Endothelial cell (in vitro differentiated cells): ENCODE measurements around the gene CCL4. TPM values are rescaled to one million over a fixed set of nuclear protein-coding genes. Genes with fewer than 3 reads are reported as not detected.

Experiments
- DNase-seq: peaks from one replicate; pipeline ENCODE4 v3.0.0; 2021; ENCODE audit warnings: low spot score
- H3K27ac Mint-ChIP-seq: one replicate; pipeline ENCODE4 v1.8.0; 2021; ENCODE audit warnings: mixed read lengths, inconsistent platforms; ENCODE audit not compliant: unreplicated experiment
- H3K27me3 Mint-ChIP-seq: one replicate; pipeline ENCODE4 v1.8.0; 2021; ENCODE audit warnings: mild to moderate bottlenecking, moderate library complexity, mixed read lengths, inconsistent platforms; ENCODE audit not compliant: unreplicated experiment
- H3K36me3 Mint-ChIP-seq: one replicate; pipeline ENCODE4 v1.8.0; 2021; ENCODE audit warnings: mild to moderate bottlenecking, low read depth, mixed read lengths, inconsistent platforms; ENCODE audit not compliant: unreplicated experiment
- H3K4me1 Mint-ChIP-seq: one replicate; pipeline ENCODE4 v1.8.0; 2021; ENCODE audit warnings: mild to moderate bottlenecking, mixed read lengths, inconsistent platforms; ENCODE audit not compliant: unreplicated experiment
- H3K4me3 Mint-ChIP-seq: one replicate; pipeline ENCODE4 v1.8.0; 2021; ENCODE audit warnings: mild to moderate bottlenecking, mixed read lengths, inconsistent platforms; ENCODE audit not compliant: unreplicated experiment
- H3K9me3 Mint-ChIP-seq: one replicate; pipeline ENCODE4 v1.8.0; 2021; ENCODE audit warnings: mixed read lengths, inconsistent platforms; ENCODE audit not compliant: unreplicated experiment
- total RNA-seq: library from RNA; stranded (reverse); fragmentation: NEBNext Ultra II Directional; extraction: Animal tissue kit (Norgen Biotek cat#: 25700); gene quantifications from one replicate; pipeline ENCODE4 v1.2.1, GENCODE V29; 2021; ENCODE audit not compliant: unreplicated experiment
- TF ChIP-seq, protein P1 (sequence below): fragments of 200-600 bp; sonication (generic); IDR thresholded peaks from one replicate; pipeline ENCODE4 v1.5.0; 2021; ENCODE audit warnings: antibody characterized with exemption; ENCODE audit not compliant: unreplicated experiment

CCL4 gene
- total RNA-seq, 1 donor from 2014 or later, result not detected

DNA sequence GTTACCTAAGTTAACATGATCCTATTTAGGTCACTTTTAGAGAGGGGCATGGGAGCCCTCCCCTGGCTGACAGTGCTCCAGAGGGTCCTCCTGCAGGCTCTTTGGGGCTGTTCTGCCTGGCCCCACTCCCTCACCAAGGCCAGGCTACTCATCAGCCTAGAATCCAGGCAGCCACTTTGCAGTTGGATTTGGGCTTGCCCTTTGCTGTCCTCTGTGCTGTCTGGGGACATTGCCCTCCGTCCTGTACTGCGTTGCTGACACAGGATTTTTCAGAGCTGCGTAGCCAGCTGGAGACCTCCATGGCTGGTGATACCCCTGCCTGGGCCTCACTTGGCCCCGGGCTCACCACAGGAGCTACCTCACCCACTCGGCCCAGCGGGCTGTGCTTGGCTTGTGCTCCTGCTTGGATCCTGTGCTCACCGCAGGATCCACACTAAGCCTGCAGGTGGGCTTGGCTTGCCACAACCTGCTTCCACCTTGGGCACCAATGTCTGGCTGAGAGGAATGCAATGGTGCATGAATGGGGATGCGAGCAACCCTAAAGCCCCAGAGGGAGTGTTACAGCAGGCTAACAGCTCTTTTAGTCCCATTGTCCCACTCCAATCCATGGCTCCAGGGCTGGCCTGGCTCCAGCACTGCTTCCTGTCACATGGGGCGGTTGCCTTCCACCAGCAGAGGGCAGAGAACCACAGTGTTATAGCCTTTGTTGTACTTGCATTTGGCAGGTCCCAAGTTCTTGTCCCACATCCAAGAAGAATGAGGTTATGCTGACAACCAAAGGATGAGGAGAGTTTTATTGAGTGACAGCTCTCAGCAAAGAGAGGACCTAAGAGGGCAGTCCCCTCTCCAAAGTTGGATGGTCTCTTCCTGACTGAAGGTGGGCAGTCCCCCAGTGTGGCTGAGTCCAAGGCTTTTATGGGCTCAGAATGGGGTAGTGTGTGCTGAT is 21.5 kb downstream of the CCL4 start:
- TF ChIP-seq, protein P1, sequence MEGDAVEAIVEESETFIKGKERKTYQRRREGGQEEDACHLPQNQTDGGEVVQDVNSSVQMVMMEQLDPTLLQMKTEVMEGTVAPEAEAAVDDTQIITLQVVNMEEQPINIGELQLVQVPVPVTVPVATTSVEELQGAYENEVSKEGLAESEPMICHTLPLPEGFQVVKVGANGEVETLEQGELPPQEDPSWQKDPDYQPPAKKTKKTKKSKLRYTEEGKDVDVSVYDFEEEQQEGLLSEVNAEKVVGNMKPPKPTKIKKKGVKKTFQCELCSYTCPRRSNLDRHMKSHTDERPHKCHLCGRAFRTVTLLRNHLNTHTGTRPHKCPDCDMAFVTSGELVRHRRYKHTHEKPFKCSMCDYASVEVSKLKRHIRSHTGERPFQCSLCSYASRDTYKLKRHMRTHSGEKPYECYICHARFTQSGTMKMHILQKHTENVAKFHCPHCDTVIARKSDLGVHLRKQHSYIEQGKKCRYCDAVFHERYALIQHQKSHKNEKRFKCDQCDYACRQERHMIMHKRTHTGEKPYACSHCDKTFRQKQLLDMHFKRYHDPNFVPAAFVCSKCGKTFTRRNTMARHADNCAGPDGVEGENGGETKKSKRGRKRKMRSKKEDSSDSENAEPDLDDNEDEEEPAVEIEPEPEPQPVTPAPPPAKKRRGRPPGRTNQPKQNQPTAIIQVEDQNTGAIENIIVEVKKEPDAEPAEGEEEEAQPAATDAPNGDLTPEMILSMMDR, result no peak
- H3K4me3 Mint-ChIP-seq, result no peak overlapping the region
- no peak for DNase-seq
- H3K27me3 Mint-ChIP-seq, result no peaks in the 10 kb centered on the region
- H3K4me1 Mint-ChIP-seq, result no peaks in the 10 kb centered on the region
- H3K36me3 Mint-ChIP-seq, result peaks cover 4% of the 10 kb centered on the region
- H3K27ac Mint-ChIP-seq, result no peak overlapping the region
- peaks cover 10% of the 10 kb centered on the region for H3K9me3 Mint-ChIP-seq

DNA sequence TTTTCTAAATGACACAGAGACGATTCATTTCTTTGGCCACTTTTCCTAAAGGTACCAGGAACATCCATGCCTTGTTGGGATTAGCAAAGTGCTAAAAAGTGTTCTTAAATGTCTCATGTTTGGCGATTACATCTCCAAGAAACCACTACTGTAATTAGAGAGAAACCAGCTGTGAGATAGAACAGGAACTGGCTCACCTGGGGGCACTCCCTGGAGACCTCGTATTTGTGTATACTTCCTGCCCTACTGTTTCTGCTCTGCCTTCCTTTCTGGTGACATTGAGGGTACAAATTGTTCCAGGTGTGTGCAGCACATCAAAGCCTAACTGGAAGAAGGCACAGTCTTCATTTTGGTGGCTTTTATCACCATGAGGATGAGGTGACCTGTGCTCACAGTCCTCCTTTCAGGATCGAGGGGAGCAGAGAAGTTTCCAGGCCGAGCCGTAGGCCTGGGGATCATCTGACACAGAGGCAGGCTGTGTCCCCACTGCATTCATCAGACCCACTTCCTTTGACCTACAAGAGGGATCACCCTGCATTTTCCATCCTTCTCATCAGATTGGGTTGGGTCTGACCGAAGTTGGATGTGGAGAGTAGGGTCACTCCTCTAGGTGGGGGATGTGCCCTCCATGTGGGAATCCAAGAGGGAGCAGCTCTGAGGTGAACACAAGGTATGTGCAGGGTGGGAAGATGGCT is 23.7 kb downstream of the CCL4 start:
- Mint-ChIP-seq H3K27me3 (no peaks in the 10 kb centered on the region), H3K9me3 (peaks cover 10% of the 10 kb centered on the region), H3K27ac (no peak overlapping the region), H3K36me3 (peaks cover 4% of the 10 kb centered on the region), H3K4me3 (no peak overlapping the region), H3K4me1 (no peaks in the 10 kb centered on the region)
- DNase-seq, result no peak
- TF ChIP-seq, protein P1, result no peak

DNA sequence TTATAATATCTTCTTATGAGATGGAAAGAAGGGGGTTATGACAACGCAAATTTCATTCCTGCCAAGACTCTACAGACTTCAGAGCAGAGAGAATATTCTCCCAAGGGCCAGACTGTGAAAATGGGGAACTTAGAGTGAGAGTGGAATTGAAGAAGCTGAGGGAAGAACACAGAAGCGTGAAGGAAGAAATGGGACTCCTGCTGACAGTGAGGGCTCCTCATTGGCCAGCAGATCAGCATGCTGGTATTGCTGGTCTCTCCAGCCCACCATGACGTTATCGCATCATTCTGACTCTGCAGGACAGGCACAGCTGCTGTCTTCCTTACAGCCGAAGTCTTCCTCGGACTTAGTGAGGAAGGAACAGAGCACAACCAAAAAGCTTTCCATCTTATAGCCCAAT is 24.3 kb downstream of the CCL4 start:
- TF ChIP-seq, protein P1, result no peak
- Mint-ChIP-seq H3K4me3 (no peak overlapping the region), H3K9me3 (peaks cover 10% of the 10 kb centered on the region), H3K27ac (no peak overlapping the region), H3K36me3 (peaks cover 4% of the 10 kb centered on the region), H3K4me1 (no peaks in the 10 kb centered on the region), H3K27me3 (no peaks in the 10 kb centered on the region)
- no peak for DNase-seq

DNA sequence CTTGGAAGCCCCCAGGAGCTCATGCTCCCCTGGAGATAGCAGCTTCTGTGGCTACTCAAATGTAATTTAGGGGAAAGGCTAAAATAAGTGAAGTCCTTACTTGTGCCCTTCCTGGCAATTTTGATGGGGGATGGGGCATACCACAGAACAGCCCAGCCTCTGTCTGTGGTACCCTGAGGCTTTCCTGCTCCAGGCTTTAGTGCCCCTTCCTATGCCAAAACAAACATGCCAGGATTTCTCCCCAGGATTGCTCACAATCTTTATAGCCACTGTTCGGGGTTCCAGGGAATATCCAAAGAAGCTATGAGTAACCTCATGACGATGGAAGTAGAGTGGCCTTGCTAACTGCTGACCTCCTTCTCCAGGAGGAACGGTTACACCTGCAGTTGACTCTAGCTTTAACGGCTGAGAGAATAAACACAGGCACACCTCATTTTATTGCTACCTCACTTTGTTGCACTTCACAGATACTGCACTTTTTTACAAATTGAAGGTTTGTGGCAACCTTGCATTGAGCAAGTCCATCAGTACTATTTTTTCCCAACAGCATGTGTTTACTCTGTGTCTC is 24.9 kb downstream of the CCL4 start:
- Mint-ChIP-seq H3K4me3 (no peak overlapping the region), H3K36me3 (peaks cover 4% of the 10 kb centered on the region), H3K4me1 (no peaks in the 10 kb centered on the region), H3K27ac (no peak overlapping the region), H3K9me3 (peaks cover 10% of the 10 kb centered on the region), H3K27me3 (no peaks in the 10 kb centered on the region)
- TF ChIP-seq, protein P1, result no peak
- no peak for DNase-seq
